GM12878 (cell line): ENCODE measurements around the gene FOSB. TPM values are rescaled to one million over a fixed set of nuclear protein-coding genes. Genes with fewer than 3 reads are reported as not detected.

Source experiments
- ATAC-seq: fragments of 200-7000 bp; cut with Tn5 transposase; 3 replicates; pipeline ENCODE4 v1.9.1; 2020; ENCODE audit warnings: mild to moderate bottlenecking, moderate library complexity
- BruUV-seq: library from RNA; stranded (reverse); fragments of 400-500 nt; replicated peaks from 2 replicates; lab custom pipeline; 2021; lab: Mats Ljungman, UMichigan
- CTCF ChIA-PET: fragments of 300-600 bp; sonication (Branson Sonifier 250); formaldehyde crosslinking; extraction: SDS; loops from one replicate; lab custom pipeline; 2021; ENCODE audit warnings: inconsistent platforms; lab: Yijun Ruan, JAX
- POLR2A ChIA-PET: fragments of 350-600 bp; formaldehyde crosslinking; extraction: SDS; loops from one replicate; lab custom pipeline; 2021; ENCODE audit warnings: inconsistent platforms; lab: Charles Lee
- RAD21 ChIA-PET: fragments of 300-600 bp; sonication (Branson Sonifier 250); formaldehyde crosslinking; loops from one replicate; lab custom pipeline; 2023; ENCODE audit warnings: antibody characterized with exemption; ENCODE audit not compliant: unreplicated experiment; lab: Charles Lee
- SMC1A ChIA-PET: fragments of 300-600 bp; sonication (Branson Sonifier 250); formaldehyde crosslinking; loops from one replicate; lab custom pipeline; 2023; ENCODE audit not compliant: unreplicated experiment, uncharacterized antibody; lab: Charles Lee
- DNase-seq: peaks from one replicate; pipeline ENCODE4 v3.0.0-alpha.2; 2011; ENCODE audit warnings: low read depth, low spot score
- FAIRE-seq: peaks from 3 replicates; lab custom pipeline; 2011; peaks lifted over from hg19 to GRCh38; lab: Jason Lieb, UNC
- H2AFZ ChIP-seq: 2 replicates; pipeline ENCODE4 v1.6.0; 2011; ENCODE audit warnings: low read depth, low read length, control low read depth; ENCODE audit not compliant: control insufficient read depth
- H3K27ac ChIP-seq: 2 replicates; pipeline ENCODE4 v1.5.1; 2011; ENCODE audit warnings: control low read depth; ENCODE audit not compliant: control insufficient read depth, insufficient read depth
- H3K27me3 ChIP-seq, 2 experiments: replicated peaks in 1 of 2; 2 replicates each; pipeline versions ENCODE4 v1.6.0 to v1.6.1; 2011; ENCODE audit warnings: low read length in 1 of 2; ENCODE audit not compliant: control insufficient read depth in 2 of 2, insufficient read depth in 2 of 2
- H3K36me3 ChIP-seq, 2 experiments: 2 replicates each; pipeline ENCODE4 v1.5.1; 2011; ENCODE audit warnings: low read length in 1 of 2; ENCODE audit not compliant: control insufficient read depth in 2 of 2, insufficient read depth in 2 of 2
- H3K4me1 ChIP-seq: 2 replicates; pipeline ENCODE4 v1.6.1; 2011; ENCODE audit warnings: mild to moderate bottlenecking, low read length, moderate library complexity, mixed read lengths; ENCODE audit not compliant: control insufficient read depth, insufficient read depth
- H3K4me2 ChIP-seq: 2 replicates; pipeline ENCODE4 v1.6.0; 2011; ENCODE audit warnings: control low read depth; ENCODE audit not compliant: control insufficient read depth, insufficient read depth
- H3K4me3 ChIP-seq: fragments of 200-600 bp; sonication (generic); 2 replicates; pipeline ENCODE4 v1.5.1; 2016
- H3K79me2 ChIP-seq: 2 replicates; pipeline ENCODE4 v1.6.0; 2011; ENCODE audit warnings: low read length; ENCODE audit not compliant: control insufficient read depth, insufficient read depth
- H3K9ac ChIP-seq: 2 replicates; pipeline ENCODE4 v1.8.0; 2011; ENCODE audit warnings: low read length, control low read depth, mixed read lengths; ENCODE audit not compliant: control insufficient read depth, insufficient read depth
- H3K9me3 ChIP-seq: replicated peaks from 3 replicates; pipeline ENCODE4 v1.5.1; 2011; ENCODE audit warnings: mild to moderate bottlenecking, low read length; ENCODE audit not compliant: control insufficient read depth, insufficient read depth
- H4K20me1 ChIP-seq: 2 replicates; pipeline ENCODE4 v1.6.0; 2011; ENCODE audit not compliant: control insufficient read depth, insufficient read depth
- BHLHE40 ChIP-seq, 2 experiments: fragments of 450-650 bp in 1 of 2; IDR thresholded peaks; 2 replicates each; pipeline ENCODE4 v1.6.1; 2011 to 2017; ENCODE audit warnings: low read depth in 2 of 2, borderline replicate concordance in 1 of 2, improper control_type of control experiment in 1 of 2, low read length in 1 of 2, mild to moderate bottlenecking in 1 of 2
- CHD1 ChIP-seq: IDR thresholded peaks from 2 replicates; pipeline ENCODE4 v1.6.1; 2012; ENCODE audit warnings: low read depth, low read length, improper control_type of control experiment
- DPF2 ChIP-seq: fragments of 450-650 bp; IDR thresholded peaks from 2 replicates; pipeline ENCODE4 v1.6.1; 2017; ENCODE audit warnings: mild to moderate bottlenecking
- EGR1 ChIP-seq, 2 experiments: IDR thresholded peaks; 1 replicate in 1 of 2; 2 replicates in 1 of 2; pipeline ENCODE4 v1.6.1; 2011 to 2012; ENCODE audit warnings: low read depth in 2 of 2, low read length in 2 of 2, borderline replicate concordance in 1 of 2, mild to moderate bottlenecking in 1 of 2, moderate library complexity in 1 of 2
- IKZF2 ChIP-seq, 2 experiments: fragments of 450-650 bp; IDR thresholded peaks; 2 replicates each; pipeline ENCODE4 v1.6.1; 2017; ENCODE audit warnings: mild to moderate bottlenecking in 2 of 2, moderate library complexity in 2 of 2
- KAT2A ChIP-seq: conservative IDR thresholded peaks from 2 replicates; pipeline ENCODE4 v1.6.1; 2011; ENCODE audit warnings: low read depth, low read length; ENCODE audit not compliant: control insufficient read depth
- POLR2A ChIP-seq: IDR thresholded peaks from 2 replicates; pipeline ENCODE4 v1.6.1; 2011; ENCODE audit warnings: low read depth, mild to moderate bottlenecking, low read length
- RAD51 ChIP-seq: fragments of 450-650 bp; IDR thresholded peaks from 2 replicates; pipeline ENCODE4 v1.6.1; 2016; ENCODE audit warnings: moderate library complexity, mild to moderate bottlenecking, inconsistent platforms
- RELA ChIP-seq: fragments of 450-650 bp; IDR thresholded peaks from 2 replicates; pipeline ENCODE4 v1.8.0; 2014; ENCODE audit warnings: borderline replicate concordance; ENCODE audit not compliant: partially characterized antibody
- REST ChIP-seq: IDR thresholded peaks from 2 replicates; pipeline ENCODE4 v1.6.1; 2012; ENCODE audit warnings: mild to moderate bottlenecking, low read depth, low read length
- SRF ChIP-seq, 2 experiments: IDR thresholded peaks; 2 replicates each; pipeline ENCODE4 v1.6.1; 2011; ENCODE audit warnings: low read depth in 2 of 2, low read length in 2 of 2, mild to moderate bottlenecking in 1 of 2, moderate library complexity in 1 of 2
- STAT3 ChIP-seq: IDR thresholded peaks from 2 replicates; pipeline ENCODE4 v1.6.1; 2011; ENCODE audit warnings: low read depth, low read length, improper control_type of control experiment
- SUPT20H ChIP-seq: IDR thresholded peaks from 2 replicates; pipeline ENCODE4 v1.6.1; 2011; ENCODE audit warnings: low read depth, mild to moderate bottlenecking, low read length, moderate library complexity, borderline replicate concordance; ENCODE audit not compliant: control insufficient read depth
- WGBS: methylation state at CpG from one replicate; pipeline ENCODE4 v1.1.6; 2016; ENCODE audit warnings: low lambda C conversion rate; ENCODE audit not compliant: insufficient replicate concordance, insufficient coverage; ENCODE audit errors: missing lambda C conversion rate; 5-methylcytosine and 5-hydroxymethylcytosine counted together
- in situ Hi-C: fragments of 300-500 bp; cut with MboI; formaldehyde crosslinking; loops from 9 replicates; pipeline ENCODE4 v1.14.3; 2018; ENCODE audit warnings: mixed read lengths
- intact Hi-C: fragments of 100-400 bp; cut with micrococcal nuclease; formaldehyde crosslinking; loops from one replicate; pipeline ENCODE4 v1.14.2; 2022; ENCODE audit not compliant: unreplicated experiment
- polyA plus RNA-seq, 11 experiments: library from polyadenylated mRNA; depleted of rRNA in 4 of 11; unstranded in 6 of 11; stranded (reverse) in 5 of 11; fragments of >200 nt; fragmentation: Nextera tagmentation in 4 of 11; fragmentation: Illumina TruSeq in 1 of 11; extraction: Ambion mirVana in 4 of 11; extraction: Trizol in 1 of 11; gene quantifications; 1 replicate in 1 of 11; 2 replicates in 10 of 11; pipeline versions ENCODE4 v1.2.1 to v1.2.3, GENCODE V29; 2011 to 2016; ENCODE audit warnings: inconsistent platforms in 2 of 11, missing spikeins in 2 of 11, low read depth in 1 of 11
- total RNA-seq, 4 experiments: library from RNA; depleted of rRNA in 3 of 4; stranded (reverse); fragments of >200 nt in 3 of 4; fragmentation: Illumina TruSeq in 1 of 4; extraction: Trizol in 1 of 4; gene quantifications; 2 replicates each; pipeline versions ENCODE4 v1.2.1 to v1.2.3, GENCODE V29; 2013 to 2021
- TF ChIP-seq, protein P1 (sequence below): fragments of 450-650 bp; IDR thresholded peaks from 2 replicates; pipeline ENCODE4 v1.6.1; 2017; ENCODE audit warnings: antibody characterized with exemption, mild to moderate bottlenecking, moderate library complexity

Gene FOSB
- total and polyA plus RNA-seq, 10 of the 15 experiments (the other 5 are each of a cell fraction or from before 2014, with no cell fraction given): 0.06 to 0.56 (median 0.26) TPM

GRCh38 chr19:45445139-45445538, 22.7 kb upstream of the FOSB start:
- ChIA-PET POLR2A (interaction anchor here (1.0 to 1.9 kb wide), 5 partner anchors 12 to 34 kb away, joined by 3 to 9 read pairs (median 4); partner anchors contain the start of gene FOSB), CTCF (interaction anchor here (0.6 to 6.4 kb wide), 11 partner anchors 11 to 261 kb away, joined by 3 to 176 read pairs (median 8); partner anchors contain the start of genes FOSB and PPP1R13L), SMC1A (interaction anchor here (0.6 to 6.0 kb wide), 7 partner anchors 12 to 50 kb away, joined by 3 to 52 read pairs (median 4); partner anchors contain the start of gene FOSB), RAD21 (interaction anchor here (0.7 to 1.9 kb wide), 5 partner anchors 22 to 40 kb away, joined by 3 to 25 read pairs (median 7); partner anchors contain the start of gene FOSB)
- H3K4me3 ChIP-seq: no peak overlapping the region
- H3K36me3 ChIP-seq: no peaks in the 10 kb centered on the region
- H3K4me2 ChIP-seq: peak overlapping the region; percentile 85; the same call in 1 of the 2 replicates
- 56% methylated on average over 4 of the region's 4 CpGs for WGBS
- no peak overlapping the region for H2AFZ ChIP-seq
- peaks cover 31% of the 10 kb centered on the region for H3K4me1 ChIP-seq
- intact Hi-C loops (no loop called here), in situ Hi-C loops (no loop called here)
- no peaks in the 10 kb centered on the region for H3K27me3 ChIP-seq
- no peak for FAIRE-seq
- no peaks in the 10 kb centered on the region for H4K20me1 ChIP-seq
- H3K79me2 ChIP-seq: peaks cover 2% of the 10 kb centered on the region; the same call in 1 of the 2 replicates
- no peaks in the 10 kb centered on the region for H3K9me3 ChIP-seq
- TF ChIP-seq BHLHE40 (IDR thresholded peaks at IDR 0.05; ENCODE audit: borderline replicate concordance in 1 of 2, low read depth in 2 of 2, low read length in 1 of 2) (no peak), REST (no peak), SUPT20H (no peak), DPF2 (no peak), RELA (no peak), POLR2A (no peak), SRF (IDR thresholded peaks at IDR 0.05; ENCODE audit: low read depth in 2 of 2, low read length in 2 of 2) (no peak), EGR1 (IDR thresholded peaks at IDR 0.05; ENCODE audit: borderline replicate concordance in 1 of 2, low read depth in 2 of 2, low read length in 2 of 2) (no peak), STAT3 (no peak), IKZF2 (IDR thresholded peaks at IDR 0.05) (no peak), RAD51 (no peak), KAT2A (no peak), CHD1 (no peak)
- TF ChIP-seq, protein P1, sequence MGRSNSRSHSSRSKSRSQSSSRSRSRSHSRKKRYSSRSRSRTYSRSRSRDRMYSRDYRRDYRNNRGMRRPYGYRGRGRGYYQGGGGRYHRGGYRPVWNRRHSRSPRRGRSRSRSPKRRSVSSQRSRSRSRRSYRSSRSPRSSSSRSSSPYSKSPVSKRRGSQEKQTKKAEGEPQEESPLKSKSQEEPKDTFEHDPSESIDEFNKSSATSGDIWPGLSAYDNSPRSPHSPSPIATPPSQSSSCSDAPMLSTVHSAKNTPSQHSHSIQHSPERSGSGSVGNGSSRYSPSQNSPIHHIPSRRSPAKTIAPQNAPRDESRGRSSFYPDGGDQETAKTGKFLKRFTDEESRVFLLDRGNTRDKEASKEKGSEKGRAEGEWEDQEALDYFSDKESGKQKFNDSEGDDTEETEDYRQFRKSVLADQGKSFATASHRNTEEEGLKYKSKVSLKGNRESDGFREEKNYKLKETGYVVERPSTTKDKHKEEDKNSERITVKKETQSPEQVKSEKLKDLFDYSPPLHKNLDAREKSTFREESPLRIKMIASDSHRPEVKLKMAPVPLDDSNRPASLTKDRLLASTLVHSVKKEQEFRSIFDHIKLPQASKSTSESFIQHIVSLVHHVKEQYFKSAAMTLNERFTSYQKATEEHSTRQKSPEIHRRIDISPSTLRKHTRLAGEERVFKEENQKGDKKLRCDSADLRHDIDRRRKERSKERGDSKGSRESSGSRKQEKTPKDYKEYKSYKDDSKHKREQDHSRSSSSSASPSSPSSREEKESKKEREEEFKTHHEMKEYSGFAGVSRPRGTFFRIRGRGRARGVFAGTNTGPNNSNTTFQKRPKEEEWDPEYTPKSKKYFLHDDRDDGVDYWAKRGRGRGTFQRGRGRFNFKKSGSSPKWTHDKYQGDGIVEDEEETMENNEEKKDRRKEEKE: no peak
- BruUV-seq: no TSS peak
- no peak for ATAC-seq
- no peak overlapping the region for H3K9ac ChIP-seq
- no peak overlapping the region for H3K27ac ChIP-seq
- DNase-seq: no peak
